NCI-H226 (cell line): Measurements from ENCODE around the gene C9orf40.

Experiments used
- DNase-seq: peaks from one replicate; pipeline ENCODE4 v3.0.0-alpha.2; 2015

The C9orf40 gene, protein sequence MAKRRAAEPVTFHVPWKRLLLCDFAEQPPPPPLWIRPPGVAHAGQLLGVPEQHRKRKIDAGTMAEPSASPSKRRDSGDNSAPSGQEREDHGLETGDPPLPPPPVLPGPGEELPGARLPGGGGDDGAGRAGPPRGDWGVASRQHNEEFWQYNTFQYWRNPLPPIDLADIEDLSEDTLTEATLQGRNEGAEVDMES

GRCh38 chr9:74952201-74953151, at the start of gene C9orf40:
C9orf40 (minus strand) TSS chr9:74952912; CDS start chr9:74952611, 301 bp downstream.
- peak; percentile 84 for DNase-seq

DNA sequence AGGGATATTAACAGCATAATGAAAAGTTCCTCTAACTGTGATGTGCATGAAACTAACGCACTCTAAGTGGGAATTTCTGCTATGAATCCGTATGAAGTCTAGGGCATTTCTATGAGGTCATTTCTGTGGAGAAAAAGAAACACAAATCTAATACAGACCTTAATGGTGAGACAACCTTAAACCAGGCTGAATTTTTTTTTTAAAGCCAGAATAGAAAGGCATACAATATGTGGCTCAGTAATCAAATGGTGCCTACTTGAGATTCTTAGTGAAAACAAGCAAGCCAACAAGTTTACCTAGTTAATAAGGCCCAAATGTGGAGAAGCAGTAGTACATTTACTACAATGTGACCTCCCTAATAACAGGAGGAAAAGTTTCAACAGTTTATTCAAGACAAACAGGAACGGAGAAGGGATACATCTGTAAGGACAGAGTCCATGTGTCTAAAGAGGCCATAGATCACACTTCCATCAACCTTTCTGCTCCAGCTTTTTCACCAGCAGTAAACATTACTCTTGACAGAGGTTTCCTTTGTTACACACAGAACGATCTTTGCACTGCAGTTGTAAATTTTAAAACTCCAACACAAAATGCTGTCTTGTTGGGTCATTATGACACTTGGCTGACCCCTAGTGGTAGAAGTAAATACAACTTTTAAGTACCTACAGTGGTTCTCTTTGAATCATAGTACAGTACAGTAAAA, 49.2 kb upstream of the C9orf40 start:
- peak; percentile 17 for DNase-seq

DNA sequence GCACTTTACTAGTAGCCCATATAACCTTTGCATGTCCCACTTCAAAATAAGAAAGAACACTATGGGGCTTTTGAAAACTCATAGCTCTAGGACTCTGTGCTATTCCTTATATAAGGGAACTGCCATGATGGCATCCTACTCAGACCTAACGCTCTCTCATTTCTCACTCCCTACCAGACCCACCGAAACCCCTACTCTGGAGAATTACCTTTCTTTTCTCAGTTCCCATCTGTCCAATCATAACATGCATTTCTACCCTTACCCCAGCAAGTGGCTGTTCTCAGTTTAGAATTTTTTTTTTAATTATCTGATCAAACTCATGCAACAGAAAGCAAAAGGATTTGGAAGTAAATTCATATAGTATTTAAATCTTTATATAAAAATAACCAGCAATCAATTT, 48.1 kb upstream of the C9orf40 start:
- DNase-seq: no peak

DNA sequence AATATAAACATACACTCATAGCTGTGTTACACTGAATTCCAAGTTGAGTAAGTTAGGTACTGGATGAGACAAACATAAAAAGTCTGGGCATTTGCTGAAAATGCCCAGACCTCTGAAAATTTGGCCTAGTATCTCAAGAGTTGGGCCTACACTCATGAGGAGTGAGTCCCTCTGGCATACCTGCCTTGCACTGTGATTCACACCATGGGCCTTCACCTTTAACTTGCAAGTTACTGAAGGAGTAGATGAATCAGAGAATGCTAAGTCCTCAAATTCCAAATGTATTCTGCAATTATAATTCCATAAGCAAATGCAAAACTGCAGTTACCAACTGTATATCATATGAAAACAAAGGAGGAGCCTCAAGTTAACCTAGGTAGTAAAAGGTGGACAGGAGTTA, 32.3 kb upstream of the C9orf40 start:
- DNase-seq: no peak

- DNase-seq: no peak
Measured at GRCh38 chr9:74983709-74984108, 31.0 kb upstream of the C9orf40 start.

DNA sequence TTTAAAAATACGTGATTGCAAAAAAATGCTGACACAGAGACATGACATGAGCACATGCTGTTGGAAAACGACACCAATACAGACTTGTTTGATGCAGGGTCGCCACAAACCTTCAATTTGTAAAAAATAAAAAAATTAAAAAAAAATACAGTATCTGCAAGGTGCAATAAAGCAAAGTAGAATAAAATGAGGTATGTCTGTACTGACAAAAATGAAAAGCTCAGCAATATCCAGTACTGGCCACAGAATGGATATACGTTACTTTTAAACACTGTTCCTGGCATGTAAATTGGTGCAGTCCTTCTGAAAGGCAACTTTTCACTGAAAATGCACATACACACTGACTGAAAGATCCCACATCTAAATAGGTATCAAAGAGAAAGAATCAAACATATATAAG, 27.1 kb upstream of the C9orf40 start:
- no peak for DNase-seq

- DNase-seq: no peak
Measured at GRCh38 chr9:74977287-74977686, 24.6 kb upstream of the C9orf40 start.

GRCh38 chr9:74975538-74975937, 22.8 kb upstream of the C9orf40 start:
- DNase-seq: no peak

- DNase-seq: no peak
Measured at GRCh38 chr9:74974558-74974957, 21.8 kb upstream of the C9orf40 start.

- no peak for DNase-seq
Measured at GRCh38 chr9:74973714-74974113, 21.0 kb upstream of the C9orf40 start.

DNA sequence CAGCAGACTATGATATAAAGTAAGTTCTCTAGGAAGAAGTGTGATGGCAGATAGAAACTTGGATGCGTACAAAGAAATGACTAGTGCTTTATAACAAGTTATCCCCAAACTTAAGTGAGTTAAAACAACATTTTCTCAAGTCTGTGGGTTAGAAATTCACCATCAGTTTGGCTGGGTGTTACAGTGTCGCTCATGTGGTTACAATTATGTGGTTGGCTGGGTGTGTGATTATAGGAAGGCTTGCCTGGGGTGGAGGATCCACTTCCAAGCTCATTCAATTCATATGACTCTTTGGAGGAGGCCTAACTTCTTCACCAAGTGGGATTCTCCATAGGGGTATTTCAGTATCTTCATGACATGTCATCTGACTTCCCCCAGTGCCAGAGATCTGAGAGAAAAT, 10.3 kb upstream of the C9orf40 start:
- no peak for DNase-seq

GRCh38 chr9:74961496-74961895, 8.8 kb upstream of the C9orf40 start:
- no peak for DNase-seq

- peak; percentile 60 for DNase-seq
Measured at GRCh38 chr9:74960561-74960960, 7.8 kb upstream of the C9orf40 start.

GRCh38 chr9:74958587-74958986, 5.9 kb upstream of the C9orf40 start:
- DNase-seq: no peak

- DNase-seq: no peak
Measured at GRCh38 chr9:74953235-74953751, 581 bp upstream of the C9orf40 start.

DNA sequence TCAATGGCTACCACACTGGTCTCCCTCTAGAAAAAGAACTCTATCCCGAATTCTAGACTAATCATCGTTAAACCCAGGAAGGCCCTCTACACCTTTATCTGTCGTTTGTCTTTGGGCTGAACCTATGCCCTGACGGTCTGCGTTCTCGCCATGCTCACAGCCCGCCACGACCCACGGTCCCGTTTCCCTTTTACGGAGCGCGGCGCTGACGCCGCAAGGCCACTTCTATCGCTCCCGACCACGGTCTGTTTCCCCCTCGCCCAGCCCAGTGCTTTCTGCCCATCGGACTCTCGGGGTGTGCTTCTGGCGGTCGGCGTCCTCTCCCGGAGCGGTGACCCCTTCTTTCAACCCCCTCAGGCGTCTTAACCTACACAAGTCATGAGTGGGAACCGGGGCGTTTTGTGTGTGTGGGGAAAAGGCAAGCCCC, 974 bp downstream of the C9orf40 start:
- DNase-seq: no peak

DNA sequence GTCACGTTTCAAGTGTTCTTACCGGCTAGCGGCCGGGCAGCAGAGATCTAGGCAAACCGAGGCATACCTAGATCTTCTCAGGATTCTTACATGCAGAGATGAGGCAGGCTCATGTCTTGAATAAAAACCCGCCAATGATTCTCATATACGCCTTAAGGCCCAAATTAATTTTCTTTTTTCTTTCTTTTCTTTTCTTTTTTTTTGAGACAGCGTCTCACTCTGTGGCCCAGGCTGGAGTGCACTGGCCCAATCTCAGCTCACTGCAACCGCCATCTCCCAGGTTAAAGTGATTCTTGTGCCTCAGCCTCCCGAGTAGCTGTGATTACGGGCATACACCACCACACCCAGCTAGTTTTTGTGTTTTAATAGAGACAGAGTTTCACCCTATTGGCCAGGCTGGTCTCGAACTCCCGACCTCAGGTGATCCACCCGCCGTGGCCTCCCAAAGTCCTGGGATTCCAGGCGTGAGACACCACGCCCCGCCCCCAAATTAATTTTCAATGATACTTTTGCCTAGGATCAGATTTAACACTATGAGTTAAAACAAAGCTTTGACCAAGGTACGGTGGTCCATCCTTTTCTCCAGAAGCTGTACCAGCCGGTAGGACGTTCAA, 1.5 kb downstream of the C9orf40 start:
- DNase-seq: no peak

DNA sequence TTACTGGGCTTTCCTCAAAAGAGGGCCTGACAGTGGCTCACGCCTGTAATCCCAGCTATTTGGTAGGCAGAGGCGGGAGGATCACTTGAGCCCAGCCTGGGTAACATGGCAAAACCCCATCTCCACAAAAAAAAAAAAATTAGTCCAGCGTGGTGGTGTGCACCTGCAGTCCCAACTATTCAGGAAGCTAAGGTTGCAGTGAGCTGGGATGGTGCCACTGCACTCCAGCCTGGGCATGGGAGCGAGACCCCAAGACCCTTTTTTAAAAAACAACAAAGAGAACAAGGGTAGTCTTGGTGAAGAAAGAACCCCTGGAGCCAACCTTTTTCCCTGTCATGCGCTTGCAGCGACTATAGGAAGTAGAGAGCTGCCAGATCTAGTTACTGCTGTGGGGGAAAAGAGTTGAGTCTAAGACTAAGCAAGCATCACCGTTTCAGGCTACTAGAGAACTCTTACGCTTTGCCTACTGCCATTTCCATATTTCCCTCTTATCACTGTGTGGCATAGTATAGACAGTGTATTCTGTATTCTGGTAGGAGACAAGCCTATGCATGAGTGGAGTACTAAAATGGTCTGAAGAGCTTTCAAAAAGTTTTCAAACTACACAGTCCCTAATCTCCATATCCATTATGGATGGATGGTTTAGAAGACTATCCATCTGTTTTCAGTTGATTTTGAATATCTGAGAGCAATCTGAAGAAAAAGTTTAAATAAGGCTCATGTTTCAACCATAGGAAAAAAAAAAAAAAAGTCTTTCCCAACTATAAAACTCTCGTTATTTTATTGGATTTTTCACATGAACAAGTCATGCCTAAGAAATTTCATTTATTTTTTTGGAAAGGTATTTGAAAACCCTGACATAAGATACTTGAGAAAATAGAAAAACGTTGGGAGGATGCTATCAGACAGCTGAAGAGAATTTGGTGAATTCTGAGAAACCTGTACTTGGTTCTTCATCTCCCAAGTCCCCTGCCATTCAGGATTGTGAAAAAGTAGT, 2.6 kb downstream of the C9orf40 start:
- no peak for DNase-seq

DNA sequence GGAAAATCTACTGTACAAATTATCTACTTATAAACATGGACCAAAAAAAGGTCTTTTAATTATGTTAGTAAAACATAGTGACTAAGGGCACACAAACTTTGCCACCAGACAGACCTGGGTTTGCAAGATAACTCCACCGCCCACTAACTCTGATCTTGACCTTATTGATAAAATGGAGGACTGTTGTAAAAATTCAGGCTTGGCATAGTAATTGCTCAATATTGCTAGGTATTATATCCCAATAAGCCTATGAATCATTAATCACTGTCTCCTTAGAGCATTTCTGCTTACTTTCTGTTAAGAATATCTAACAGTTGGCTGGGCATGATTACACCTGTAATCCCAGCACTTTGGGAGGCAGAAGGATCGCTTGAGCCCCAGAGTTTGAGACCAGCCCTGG, 3.8 kb downstream of the C9orf40 start:
- no peak for DNase-seq

DNA sequence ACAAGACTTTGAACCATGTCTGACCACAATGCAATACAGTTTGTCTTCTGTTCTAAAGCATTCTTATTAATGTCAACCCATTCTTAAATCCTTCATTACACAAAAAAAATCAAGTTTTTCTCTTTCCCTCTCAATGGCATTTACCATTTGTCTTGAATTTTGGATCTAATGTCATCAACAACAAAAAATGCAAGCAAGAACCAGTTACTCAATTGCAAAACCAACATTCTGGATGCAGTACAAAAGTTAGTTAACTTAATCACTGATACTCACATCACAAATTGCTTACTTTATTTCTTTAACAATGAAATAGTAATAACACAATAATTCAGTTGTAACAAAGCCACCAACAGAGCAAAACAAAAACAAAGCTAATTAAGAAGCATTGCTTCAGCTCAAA, 6.0 kb downstream of the C9orf40 start:
- no peak for DNase-seq

GRCh38 chr9:74942801-74943200, 9.9 kb downstream of the C9orf40 start:
- no peak for DNase-seq

GRCh38 chr9:74940600-74940999, 12.1 kb downstream of the C9orf40 start:
- DNase-seq: no peak
